ENCODE measurements around the gene MAP2K1.

GRCh38 chr15:66388576-66388975 is 1.9 kb downstream of the MAP2K1 start:
- TF ChIP-seq MAX (IDR thresholded peaks at IDR 0.05; ENCODE audit: low read depth, low read length) (no peak), POLR2A (IDR thresholded peaks at IDR 0.05; ENCODE audit: extremely low read depth, insufficient read length) (no peak), CTCF (IDR thresholded peaks at IDR 0.05; ENCODE audit: low read depth, low read length) (no peak), MYC (IDR thresholded peaks at IDR 0.05; ENCODE audit: low read depth, low read length) (no peak)

Data from NB4 (cell line).